Thoracic aorta (tissue), 2 donors: ENCODE results near the gene SERINC3. TPM values are rescaled to one million over a fixed set of nuclear protein-coding genes. Genes with fewer than 3 reads are reported as not detected.

Source experiments
- ATAC-seq: fragments of 150-250 bp; one replicate; pipeline ENCODE4 v1.8.0; 2017; ENCODE audit warnings: low read depth; ENCODE audit not compliant: insufficient number of reproducible peaks, low FRiP score
- DNase-seq: peaks from one replicate; pipeline ENCODE4 v3.0.0-alpha.2; 2020; ENCODE audit warnings: low spot score
- H3K27ac ChIP-seq, 2 donors: fragments of 200-600 bp; sonication (generic); 1 replicate in 1 of 2; 2 replicates in 1 of 2; pipeline ENCODE4 v1.5.1; 2016; ENCODE audit warnings: mild to moderate bottlenecking in 2 of 2, moderate library complexity in 2 of 2
- H3K27me3 ChIP-seq: fragments of 200-600 bp; sonication (generic); replicated peaks from 2 replicates; pipeline ENCODE4 v1.6.0; 2016; ENCODE audit warnings: mild to moderate bottlenecking; ENCODE audit not compliant: insufficient read depth
- H3K36me3 ChIP-seq: fragments of 200-600 bp; sonication (generic); one replicate; pipeline ENCODE4 v1.5.1; 2016
- H3K4me1 ChIP-seq, 2 donors: fragments of 200-600 bp; sonication (generic); 1 replicate in 1 of 2; 2 replicates in 1 of 2; pipeline versions ENCODE4 v1.5.1 to v1.6.0; 2016; ENCODE audit warnings: low read depth in 2 of 2, mild to moderate bottlenecking in 1 of 2; ENCODE audit not compliant: control insufficient read depth in 1 of 2
- H3K4me3 ChIP-seq: fragments of 200-600 bp; sonication (generic); 2 replicates; pipeline ENCODE4 v1.5.1; 2016; ENCODE audit warnings: mild to moderate bottlenecking
- H3K9me3 ChIP-seq: fragments of 200-600 bp; sonication (generic); 2 replicates; pipeline ENCODE4 v1.5.1; 2016
- total RNA-seq, 2 donors: library from RNA; depleted of rRNA; stranded (reverse); fragments of >200 nt; gene quantifications; one replicate each; pipeline versions ENCODE4 v1.1.0 to v1.2.3, GENCODE V29; 2016
- TF ChIP-seq, protein P1 (sequence below): fragments of 200-600 bp; sonication (generic); IDR thresholded peaks from one replicate; pipeline ENCODE4 v1.5.1; 2019; ENCODE audit warnings: antibody characterized with exemption

Gene SERINC3
- total RNA-seq, 2 donors from 2014 or later: 98.9 to 109 TPM

DNA sequence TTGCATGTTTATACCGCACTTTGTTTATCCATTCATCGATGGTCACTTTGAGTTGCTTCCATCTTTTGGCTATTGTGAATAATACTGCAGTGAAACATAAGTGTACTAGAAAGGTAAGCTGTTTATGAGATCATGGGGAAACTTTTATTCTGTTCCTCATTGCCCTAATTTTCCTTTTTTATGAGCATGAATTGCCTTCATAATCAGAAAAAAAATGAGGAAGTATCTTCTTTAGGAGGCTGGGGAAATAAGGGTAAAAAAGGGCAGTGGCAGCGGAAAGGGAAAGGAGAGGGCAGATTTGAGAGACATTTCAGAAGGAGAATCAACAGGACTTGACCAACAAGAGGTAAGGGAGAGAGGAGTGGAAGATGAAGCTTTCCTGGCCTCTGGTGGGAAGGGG is 14.3 kb upstream of the SERINC3 start:
- H3K4me1 ChIP-seq: peaks cover 12 to 21% of the 10 kb centered on the region in 2 donors

DNA sequence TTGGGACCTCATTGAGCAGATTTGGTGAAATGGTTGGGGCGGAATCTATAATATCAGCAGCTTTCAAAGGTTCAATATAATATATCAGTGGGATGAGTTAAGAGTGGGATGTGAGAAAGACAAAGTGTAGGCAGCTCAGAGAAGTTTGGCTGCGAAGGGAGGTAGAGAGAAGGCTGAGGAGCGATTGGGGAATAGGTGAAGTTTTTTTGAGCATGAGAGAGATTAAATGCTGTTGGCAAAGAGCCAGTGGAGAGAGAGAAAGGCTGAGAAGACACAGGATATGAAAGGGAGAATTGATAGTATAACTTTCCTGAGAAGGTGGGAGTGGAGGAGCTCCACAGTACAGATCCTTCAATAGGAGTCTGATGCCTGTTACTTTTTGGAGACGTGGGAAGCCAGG is 12.1 kb upstream of the SERINC3 start:
- H3K27ac ChIP-seq: no peak overlapping the region
- no peak overlapping the region for H3K4me3 ChIP-seq
- ATAC-seq: no peak
- TF ChIP-seq, protein P1, sequence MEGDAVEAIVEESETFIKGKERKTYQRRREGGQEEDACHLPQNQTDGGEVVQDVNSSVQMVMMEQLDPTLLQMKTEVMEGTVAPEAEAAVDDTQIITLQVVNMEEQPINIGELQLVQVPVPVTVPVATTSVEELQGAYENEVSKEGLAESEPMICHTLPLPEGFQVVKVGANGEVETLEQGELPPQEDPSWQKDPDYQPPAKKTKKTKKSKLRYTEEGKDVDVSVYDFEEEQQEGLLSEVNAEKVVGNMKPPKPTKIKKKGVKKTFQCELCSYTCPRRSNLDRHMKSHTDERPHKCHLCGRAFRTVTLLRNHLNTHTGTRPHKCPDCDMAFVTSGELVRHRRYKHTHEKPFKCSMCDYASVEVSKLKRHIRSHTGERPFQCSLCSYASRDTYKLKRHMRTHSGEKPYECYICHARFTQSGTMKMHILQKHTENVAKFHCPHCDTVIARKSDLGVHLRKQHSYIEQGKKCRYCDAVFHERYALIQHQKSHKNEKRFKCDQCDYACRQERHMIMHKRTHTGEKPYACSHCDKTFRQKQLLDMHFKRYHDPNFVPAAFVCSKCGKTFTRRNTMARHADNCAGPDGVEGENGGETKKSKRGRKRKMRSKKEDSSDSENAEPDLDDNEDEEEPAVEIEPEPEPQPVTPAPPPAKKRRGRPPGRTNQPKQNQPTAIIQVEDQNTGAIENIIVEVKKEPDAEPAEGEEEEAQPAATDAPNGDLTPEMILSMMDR: no peak
- H3K27me3 ChIP-seq: no peaks in the 10 kb centered on the region
- H3K4me1 ChIP-seq: peaks cover 7 to 20% of the 10 kb centered on the region in 2 donors
- no peaks in the 10 kb centered on the region for H3K36me3 ChIP-seq
- H3K9me3 ChIP-seq: no peaks in the 10 kb centered on the region
- no peak for DNase-seq

More for the DNA sequence above, 14.3 kb upstream of the SERINC3 start:
- no peak for DNase-seq
- H3K27me3 ChIP-seq: no peaks in the 10 kb centered on the region
- H3K27ac ChIP-seq: no peak overlapping the region
- ATAC-seq: no peak
- TF ChIP-seq, protein P1: no peak
- no peak overlapping the region for H3K4me3 ChIP-seq
- no peaks in the 10 kb centered on the region for H3K9me3 ChIP-seq
- no peaks in the 10 kb centered on the region for H3K36me3 ChIP-seq

DNA sequence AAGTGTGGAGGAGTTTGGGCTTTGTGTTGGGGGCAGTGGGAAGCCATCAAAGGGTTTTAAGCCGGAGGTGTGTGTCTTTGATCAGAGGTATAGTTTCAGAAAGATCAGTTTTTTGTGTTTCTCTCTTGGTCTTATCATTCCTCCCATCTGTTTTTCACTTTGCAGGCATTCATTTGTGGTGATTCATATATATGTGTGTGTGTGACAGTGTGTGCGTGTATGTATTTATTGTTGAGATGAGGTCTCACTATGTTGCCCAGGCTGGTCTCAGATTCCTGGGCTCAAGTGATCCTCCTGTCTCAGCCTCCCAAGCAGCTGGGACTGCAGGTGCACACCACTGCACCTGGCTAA is 11.1 kb upstream of the SERINC3 start:
- ATAC-seq: no peak
- Histone ChIP-seq H3K4me1 (peaks cover 7 to 20% of the 10 kb centered on the region in 2 donors), H3K27me3 (no peaks in the 10 kb centered on the region), H3K4me3 (peak overlapping the region; percentile 96), H3K27ac (peak overlapping the region in 1 of 2 donors; percentile 38), H3K36me3 (no peaks in the 10 kb centered on the region), H3K9me3 (no peaks in the 10 kb centered on the region)
- no peak for DNase-seq
- TF ChIP-seq, protein P1: no peak

DNA sequence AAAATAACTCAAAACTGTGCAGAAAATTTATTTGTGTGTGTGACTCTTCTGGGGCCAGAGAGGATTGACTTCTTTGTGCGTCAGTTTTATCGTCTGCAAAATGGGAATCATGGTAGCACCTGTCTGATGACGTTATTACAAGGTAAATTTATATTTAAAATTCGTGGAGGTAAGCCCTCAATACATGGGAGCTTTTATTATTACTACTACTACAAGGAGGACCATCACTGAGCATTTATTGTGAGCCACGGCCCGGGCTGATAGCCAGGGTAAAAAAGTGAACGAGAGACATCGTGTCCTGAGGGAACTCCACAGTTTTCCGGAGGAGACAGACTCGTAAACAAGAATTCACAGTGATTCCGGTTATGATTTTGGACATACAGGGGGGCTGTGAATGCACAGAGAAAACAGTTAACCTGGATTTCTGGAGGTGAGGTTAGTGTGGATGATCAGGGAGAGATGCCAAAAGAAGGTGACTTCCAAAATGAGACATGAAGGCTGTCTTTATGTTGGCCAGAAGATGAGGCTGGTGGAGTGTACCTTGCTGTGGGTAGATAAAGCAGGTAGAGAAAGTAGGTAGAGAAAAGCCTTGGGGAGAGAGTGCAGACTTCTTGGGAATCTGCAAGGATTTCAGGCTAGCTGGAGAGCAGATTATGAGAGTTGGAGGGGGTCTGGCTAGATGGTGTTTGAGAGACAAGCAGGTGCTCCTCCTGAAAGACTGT is 10.6 kb upstream of the SERINC3 start:
- ATAC-seq (no peak), DNase-seq (no peak)
- H3K36me3 ChIP-seq: no peaks in the 10 kb centered on the region
- peaks cover 7 to 20% of the 10 kb centered on the region in 2 donors for H3K4me1 ChIP-seq
- H3K9me3 ChIP-seq: no peaks in the 10 kb centered on the region
- no peaks in the 10 kb centered on the region for H3K27me3 ChIP-seq
- H3K4me3 ChIP-seq: peak overlapping the region; percentile 96
- TF ChIP-seq, protein P1: no peak
- peak overlapping the region; percentile 38 to 59 for H3K27ac ChIP-seq

DNA sequence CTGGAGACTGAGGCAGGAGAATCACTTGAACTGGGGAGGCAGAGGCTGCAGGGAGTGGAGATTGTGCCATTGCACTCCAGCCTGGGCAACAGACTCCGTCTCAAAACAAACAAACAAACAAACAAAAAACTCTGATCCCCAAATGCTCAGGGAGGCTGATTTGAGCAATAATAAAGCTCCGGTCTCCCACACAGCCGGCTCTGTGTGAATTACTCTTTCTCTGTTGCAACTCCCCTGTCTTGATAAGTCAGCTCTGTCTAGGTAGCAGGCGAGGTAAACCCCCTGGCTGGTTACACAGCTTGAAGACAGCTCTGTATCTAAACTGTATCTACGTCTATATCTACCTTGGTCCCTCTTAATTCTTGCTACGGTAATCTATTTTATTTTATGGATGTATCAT is 6.4 kb upstream of the SERINC3 start:
- TF ChIP-seq, protein P1: no peak
- no peak overlapping the region for H3K27ac ChIP-seq
- ATAC-seq (no peak), DNase-seq (no peak)
- H3K4me1 ChIP-seq: peaks cover 7 to 20% of the 10 kb centered on the region in 2 donors
- no peaks in the 10 kb centered on the region for H3K36me3 ChIP-seq
- no peaks in the 10 kb centered on the region for H3K27me3 ChIP-seq
- H3K9me3 ChIP-seq: no peaks in the 10 kb centered on the region
- H3K4me3 ChIP-seq: no peak overlapping the region
